Upper lobe of left lung (tissue), 4 donors: ENCODE data around the gene DIP2C.

Experiments used
- EP300 ChIP-seq, 4 donors: sonication (generic); formaldehyde crosslinking; IDR thresholded peaks; one replicate each; pipeline ENCODE4 v1.5.1; 2017; ENCODE audit warnings: antibody characterized with exemption in 4 of 4, control low read depth in 2 of 4
- POLR2A ChIP-seq, 4 donors: fragments of 450-650 bp; IDR thresholded peaks; one replicate each; pipeline ENCODE4 v1.5.1; 2016 to 2017; ENCODE audit warnings: antibody characterized with exemption in 4 of 4, mild to moderate bottlenecking in 2 of 4
- TF ChIP-seq, protein P1 (sequence below), 6 experiments: fragments of 450-650 bp in 4 of 6; fragments of 200-600 bp in 2 of 6; sonication (generic) in 2 of 6; IDR thresholded peaks; one replicate each; pipeline ENCODE4 v1.5.1; 2016 to 2019; ENCODE audit warnings: antibody characterized with exemption in 6 of 6

DNA sequence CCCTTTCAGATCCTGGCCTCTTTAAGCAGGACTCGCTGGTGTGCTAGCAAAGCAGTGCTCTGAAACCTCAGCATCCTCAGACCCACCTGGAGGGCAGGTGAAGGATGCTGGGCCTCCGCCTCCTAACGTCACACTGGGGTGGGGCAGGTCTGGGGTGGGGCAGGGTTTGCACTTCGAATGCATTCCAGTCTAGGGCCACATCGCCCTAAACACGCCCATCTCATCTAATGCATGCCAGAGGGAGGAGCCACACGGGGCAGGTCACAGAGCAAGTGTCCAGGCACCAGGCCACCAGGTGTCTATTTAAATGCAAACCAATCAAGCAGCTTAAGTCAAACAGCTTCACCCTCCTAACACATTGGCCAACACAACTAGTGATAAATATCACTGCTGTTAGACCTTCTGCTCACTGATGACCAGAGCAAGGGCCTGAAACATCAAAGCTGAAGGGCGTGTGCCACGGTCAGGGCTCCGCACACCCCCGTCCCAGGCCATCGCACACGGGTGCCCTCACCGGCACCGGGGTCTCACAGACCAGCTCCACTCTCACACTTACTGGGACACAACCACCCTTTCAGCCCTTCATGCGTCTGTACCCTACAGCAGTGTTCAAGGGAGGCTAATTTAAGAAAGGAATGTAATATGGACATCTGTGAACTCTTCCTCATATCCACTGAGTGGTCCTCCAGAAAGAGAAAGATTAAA lies 47.1 kb downstream of the DIP2C start:
- TF ChIP-seq POLR2A (IDR thresholded peaks at IDR 0.05) (no peak), EP300 (IDR thresholded peaks at IDR 0.05) (no peak)
- TF ChIP-seq, protein P1, sequence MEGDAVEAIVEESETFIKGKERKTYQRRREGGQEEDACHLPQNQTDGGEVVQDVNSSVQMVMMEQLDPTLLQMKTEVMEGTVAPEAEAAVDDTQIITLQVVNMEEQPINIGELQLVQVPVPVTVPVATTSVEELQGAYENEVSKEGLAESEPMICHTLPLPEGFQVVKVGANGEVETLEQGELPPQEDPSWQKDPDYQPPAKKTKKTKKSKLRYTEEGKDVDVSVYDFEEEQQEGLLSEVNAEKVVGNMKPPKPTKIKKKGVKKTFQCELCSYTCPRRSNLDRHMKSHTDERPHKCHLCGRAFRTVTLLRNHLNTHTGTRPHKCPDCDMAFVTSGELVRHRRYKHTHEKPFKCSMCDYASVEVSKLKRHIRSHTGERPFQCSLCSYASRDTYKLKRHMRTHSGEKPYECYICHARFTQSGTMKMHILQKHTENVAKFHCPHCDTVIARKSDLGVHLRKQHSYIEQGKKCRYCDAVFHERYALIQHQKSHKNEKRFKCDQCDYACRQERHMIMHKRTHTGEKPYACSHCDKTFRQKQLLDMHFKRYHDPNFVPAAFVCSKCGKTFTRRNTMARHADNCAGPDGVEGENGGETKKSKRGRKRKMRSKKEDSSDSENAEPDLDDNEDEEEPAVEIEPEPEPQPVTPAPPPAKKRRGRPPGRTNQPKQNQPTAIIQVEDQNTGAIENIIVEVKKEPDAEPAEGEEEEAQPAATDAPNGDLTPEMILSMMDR (IDR thresholded peaks at IDR 0.05), result no peak
